DND-41 (cell line): ENCODE results near the gene HOXB7.

Experiments
- ATAC-seq: fragments of 200-7000 bp; cut with Tn5 transposase; 3 replicates; pipeline ENCODE4 v1.9.1; 2021; ENCODE audit warnings: low read depth; ENCODE audit not compliant: insufficient read depth
- DNase-seq: peaks from one replicate; pipeline ENCODE4 v3.0.0-alpha.2; 2020
- H2AFZ ChIP-seq: 2 replicates; pipeline ENCODE4 v1.6.0; 2012; ENCODE audit warnings: low read depth, low read length
- H3K27ac ChIP-seq: 2 replicates; pipeline ENCODE4 v1.5.1; 2012; ENCODE audit warnings: low read length, inconsistent platforms
- H3K27me3 ChIP-seq: fragments of 200-600 bp; sonication (generic); 2 replicates; pipeline ENCODE4 v1.6.0; 2012; ENCODE audit warnings: low read length, mild to moderate bottlenecking, inconsistent platforms; ENCODE audit not compliant: insufficient read depth, poor library complexity
- H3K36me3 ChIP-seq: 2 replicates; pipeline ENCODE4 v1.5.1; 2012; ENCODE audit warnings: low read length, inconsistent platforms; ENCODE audit not compliant: insufficient read depth
- H3K4me1 ChIP-seq: 2 replicates; pipeline ENCODE4 v1.5.1; 2012; ENCODE audit warnings: mild to moderate bottlenecking, low read length; ENCODE audit not compliant: insufficient read depth
- H3K4me2 ChIP-seq: 2 replicates; pipeline ENCODE4 v1.6.0; 2012; ENCODE audit warnings: mild to moderate bottlenecking, moderate library complexity, low read length, inconsistent platforms; ENCODE audit not compliant: insufficient read depth
- H3K4me3 ChIP-seq, 2 experiments: fragments of 200-600 bp in 1 of 2; shearing (Covaris generic) in 1 of 2; 2 replicates each; pipeline ENCODE4 v1.5.1; 2012 to 2016; ENCODE audit warnings: inconsistent platforms in 2 of 2, low read length in 2 of 2, mild to moderate bottlenecking in 2 of 2, low read depth in 1 of 2, moderate library complexity in 1 of 2
- H3K79me2 ChIP-seq: 2 replicates; pipeline ENCODE4 v1.6.0; 2012; ENCODE audit warnings: low read length, inconsistent platforms; ENCODE audit not compliant: insufficient read depth
- H3K9ac ChIP-seq: 2 replicates; pipeline ENCODE4 v1.6.0; 2012; ENCODE audit warnings: low read depth, mild to moderate bottlenecking, inconsistent platforms, low read length, moderate library complexity
- H3K9me3 ChIP-seq: 2 replicates; pipeline ENCODE4 v1.5.1; 2012; ENCODE audit warnings: low read length, moderate library complexity, mild to moderate bottlenecking, inconsistent platforms; ENCODE audit not compliant: insufficient read depth, severe bottlenecking
- H4K20me1 ChIP-seq: 2 replicates; pipeline ENCODE4 v1.6.0; 2012; ENCODE audit warnings: low read length; ENCODE audit not compliant: insufficient read depth
- CTCF ChIP-seq: IDR thresholded peaks from 2 replicates; pipeline ENCODE4 v1.5.1; 2012; ENCODE audit warnings: borderline replicate concordance, low read length, moderate library complexity, mild to moderate bottlenecking; ENCODE audit not compliant: poor library complexity, severe bottlenecking; ENCODE audit errors: extremely low read depth
- EZH2 ChIP-seq: IDR thresholded peaks from 3 replicates; pipeline ENCODE4 v1.6.1; 2012; ENCODE audit warnings: borderline replicate concordance, low read depth, mild to moderate bottlenecking, moderate library complexity, low read length, inconsistent platforms; ENCODE audit not compliant: severe bottlenecking

HOXB7 gene

GRCh38 chr17:48637323-48638260, 26.8 kb upstream of the HOXB7 start:
- TF ChIP-seq EZH2 (no peak), CTCF (no peak)
- Histone ChIP-seq H3K27me3 (peaks cover 52% of the 10 kb centered on the region), H3K27ac (no peak overlapping the region), H3K4me3 (no peak overlapping the region), H3K9me3 (no peaks in the 10 kb centered on the region), H3K9ac (no peak overlapping the region), H3K4me2 (no peak overlapping the region), H3K79me2 (no peaks in the 10 kb centered on the region), H2AFZ (no peak overlapping the region), H3K36me3 (no peaks in the 10 kb centered on the region), H3K4me1 (no peaks in the 10 kb centered on the region), H4K20me1 (no peaks in the 10 kb centered on the region)
- no peak for DNase-seq
- no peak for ATAC-seq

GRCh38 chr17:48636177-48637018, 25.6 kb upstream of the HOXB7 start:
- Histone ChIP-seq H3K9ac (no peak overlapping the region), H2AFZ (no peak overlapping the region), H3K27ac (no peak overlapping the region), H3K4me2 (no peak overlapping the region), H4K20me1 (no peaks in the 10 kb centered on the region), H3K36me3 (no peaks in the 10 kb centered on the region), H3K9me3 (no peaks in the 10 kb centered on the region), H3K27me3 (peaks cover 55% of the 10 kb centered on the region), H3K4me3 (no peak overlapping the region), H3K79me2 (no peaks in the 10 kb centered on the region), H3K4me1 (no peaks in the 10 kb centered on the region)
- TF ChIP-seq EZH2 (no peak), CTCF (peak; percentile 40)
- ATAC-seq, result no peak
- peak; percentile 9 for DNase-seq

GRCh38 chr17:48634493-48635208, 23.8 kb upstream of the HOXB7 start:
- no peak overlapping the region for H3K4me2 ChIP-seq
- H2AFZ ChIP-seq, result no peak overlapping the region
- no peak overlapping the region for H3K9ac ChIP-seq
- no peaks in the 10 kb centered on the region for H3K36me3 ChIP-seq
- TF ChIP-seq CTCF (no peak), EZH2 (no peak)
- no peak for ATAC-seq
- H3K79me2 ChIP-seq, result no peaks in the 10 kb centered on the region
- H3K9me3 ChIP-seq, result no peaks in the 10 kb centered on the region
- H3K27ac ChIP-seq, result no peak overlapping the region
- peaks cover 58% of the 10 kb centered on the region for H3K27me3 ChIP-seq
- H3K4me1 ChIP-seq, result no peaks in the 10 kb centered on the region
- no peak for DNase-seq
- H4K20me1 ChIP-seq, result no peaks in the 10 kb centered on the region
- H3K4me3 ChIP-seq, result no peak overlapping the region
